ENCODE data around the gene RASL11A.
"Not testable (repeated sequence)": the region's sequence is repeated elsewhere in the genome, so short reads cannot be mapped to it uniquely, and the experiment has no call there.

Gene RASL11A

GRCh38 chr13:27270594-27271520 is at the start of gene RASL11A:
Gene RASL11A (plus strand): TSS chr13:27270830. CDS start chr13:27270945, 115 bp downstream.
- no peak for DNase-seq

GRCh38 chr13:27222100-27222499 is 48.5 kb upstream of the RASL11A start:
- not testable (repeated sequence) for DNase-seq

GRCh38 chr13:27226991-27227390 is 43.6 kb upstream of the RASL11A start:
- DNase-seq: no peak

- no peak for DNase-seq
Measured at GRCh38 chr13:27228131-27228530, 42.5 kb upstream of the RASL11A start.

- DNase-seq: no peak
Measured at GRCh38 chr13:27229642-27230041, 41.0 kb upstream of the RASL11A start.

GRCh38 chr13:27233964-27234363 is 36.7 kb upstream of the RASL11A start:
- no peak for DNase-seq

- DNase-seq: no peak
Measured at GRCh38 chr13:27236478-27236877, 34.2 kb upstream of the RASL11A start.

GRCh38 chr13:27242702-27243101 is 27.9 kb upstream of the RASL11A start:
- DNase-seq: no peak

- DNase-seq: no peak
Measured at GRCh38 chr13:27245610-27246009, 25.0 kb upstream of the RASL11A start.

- no peak for DNase-seq
Measured at GRCh38 chr13:27250833-27251165, 19.8 kb upstream of the RASL11A start.

- DNase-seq: peak; percentile 54
Measured at GRCh38 chr13:27251166-27252091, 19.2 kb upstream of the RASL11A start, which contains the start of gene RPL21. Gene RPL21 (plus strand): TSS chr13:27251558. CDS start chr13:27253777, 2,219 bp downstream.

- DNase-seq: no peak
Measured at GRCh38 chr13:27252467-27252866, 18.2 kb upstream of the RASL11A start.

GRCh38 chr13:27257233-27257568 is 13.4 kb upstream of the RASL11A start:
- DNase-seq: no peak

GRCh38 chr13:27257648-27258253 is 12.9 kb upstream of the RASL11A start:
- DNase-seq: no peak

- DNase-seq: no peak
Measured at GRCh38 chr13:27258637-27259386, 11.8 kb upstream of the RASL11A start.

- DNase-seq: no peak
Measured at GRCh38 chr13:27259831-27260230, 10.8 kb upstream of the RASL11A start.

GRCh38 chr13:27261396-27261795 is 9.2 kb upstream of the RASL11A start:
- DNase-seq: no peak

GRCh38 chr13:27263438-27263837 is 7.2 kb upstream of the RASL11A start:
- DNase-seq: no peak

- DNase-seq: no peak
Measured at GRCh38 chr13:27264181-27264580, 6.4 kb upstream of the RASL11A start.

GRCh38 chr13:27264648-27265047 is 6.0 kb upstream of the RASL11A start:
- no peak for DNase-seq

GRCh38 chr13:27266917-27267316 is 3.7 kb upstream of the RASL11A start:
- DNase-seq: no peak

- DNase-seq: no peak
Measured at GRCh38 chr13:27267596-27267995, 3.0 kb upstream of the RASL11A start.

Measured in SIG-M5 (cell line).